Esophagus (tissue), 2 donors: ENCODE data around the gene ZNG1A. TPM values are rescaled to one million over a fixed set of nuclear protein-coding genes. Genes with fewer than 3 reads are reported as not detected.
"Not testable (repeated sequence)": the region's sequence is repeated elsewhere in the genome, so short reads cannot be mapped to it uniquely, and the experiment has no call there.

Experiments
- H3K27ac ChIP-seq, 2 donors: one replicate each; pipeline ENCODE4 v1.5.1; 2013; ENCODE audit warnings: low read depth in 2 of 2, mild to moderate bottlenecking in 2 of 2, inconsistent platforms in 1 of 2, low read length in 1 of 2, moderate library complexity in 1 of 2
- H3K27me3 ChIP-seq, 2 donors: one replicate each; pipeline ENCODE4 v1.6.1; 2013; ENCODE audit warnings: low read length in 2 of 2, control low read depth in 1 of 2, mild to moderate bottlenecking in 1 of 2; ENCODE audit not compliant: insufficient read depth in 2 of 2, control insufficient read depth in 1 of 2
- H3K36me3 ChIP-seq, 2 donors: one replicate each; pipeline ENCODE4 v1.6.1; 2013; ENCODE audit warnings: low read length in 1 of 2; ENCODE audit not compliant: control insufficient read depth in 2 of 2, insufficient read depth in 2 of 2
- H3K4me1 ChIP-seq, 2 donors: one replicate each; pipeline ENCODE4 v1.6.1; 2013; ENCODE audit warnings: low read length in 1 of 2; ENCODE audit not compliant: control insufficient read depth in 2 of 2, insufficient read depth in 2 of 2
- H3K4me3 ChIP-seq, 2 donors: one replicate each; pipeline ENCODE4 v1.5.1; 2013; ENCODE audit warnings: low read length in 2 of 2, mild to moderate bottlenecking in 2 of 2, low read depth in 1 of 2, moderate library complexity in 1 of 2
- H3K9me3 ChIP-seq, 2 donors: one replicate each; pipeline ENCODE4 v1.6.1; 2013; ENCODE audit warnings: mild to moderate bottlenecking in 2 of 2, low read depth in 1 of 2, low read length in 1 of 2, moderate library complexity in 1 of 2; ENCODE audit not compliant: control insufficient read depth in 2 of 2, insufficient read depth in 1 of 2
- WGBS, 2 donors: extraction: QIAGEN DNeasy Blood & Tissue Kit; methylation state at CpG; one replicate each; pipeline ENCODE4 v1.1.7; 2013; 5-methylcytosine and 5-hydroxymethylcytosine counted together
- polyA plus RNA-seq, 2 donors: library from polyadenylated mRNA; stranded (reverse); fragments of 200-250 nt; gene quantifications; one replicate each; pipeline ENCODE4 v1.2.3, GENCODE V29; 2013
- donor health status: healthy with polysubstance abuse.
- donor health status: Bipolar disorder and iron deficiency.

ZNG1A gene
- polyA plus RNA-seq, 2 donors: 24.7 to 33.6 TPM

- H3K27me3 ChIP-seq, H3K4me1 ChIP-seq, H3K27ac ChIP-seq, H3K4me3 ChIP-seq, H3K36me3 ChIP-seq, H3K9me3 ChIP-seq: not testable (repeated sequence)
- 81 to 85% methylated on average over 8 of the region's 8 CpGs for WGBS, 2 donors
These were observed 72.9 kb downstream of the ZNG1A start for GRCh38 chr9:105991-106390.

GRCh38 chr9:100430-100829 is 78.4 kb downstream of the ZNG1A start:
- not testable (repeated sequence) for H3K4me3 ChIP-seq, H3K27me3 ChIP-seq, H3K36me3 ChIP-seq, H3K4me1 ChIP-seq, H3K9me3 ChIP-seq, H3K27ac ChIP-seq
- 86 to 90% methylated on average over 9 of the region's 9 CpGs for WGBS, 2 donors

- H3K9me3 ChIP-seq, H3K4me3 ChIP-seq, H3K27ac ChIP-seq, H3K4me1 ChIP-seq, H3K36me3 ChIP-seq, H3K27me3 ChIP-seq: not testable (repeated sequence)
- WGBS, 2 donors: 84 to 87% methylated on average over 6 of the region's 6 CpGs
These were observed 79.0 kb downstream of the ZNG1A start for GRCh38 chr9:99867-100266.

GRCh38 chr9:98775-99174 is 80.1 kb downstream of the ZNG1A start:
- not testable (repeated sequence) for H3K27ac ChIP-seq, H3K4me1 ChIP-seq, H3K27me3 ChIP-seq, H3K4me3 ChIP-seq, H3K9me3 ChIP-seq, H3K36me3 ChIP-seq
- 68 to 86% methylated on average over 2 to 3 of the region's 3 CpGs for WGBS, 2 donors

GRCh38 chr9:94992-95391 is 83.9 kb downstream of the ZNG1A start:
- not testable (repeated sequence) for H3K4me3 ChIP-seq, H3K4me1 ChIP-seq, H3K9me3 ChIP-seq, H3K27ac ChIP-seq, H3K27me3 ChIP-seq, H3K36me3 ChIP-seq
- WGBS, 2 donors: 57 to 61% methylated on average over 4 of the region's 4 CpGs

GRCh38 chr9:94323-94722 is 84.5 kb downstream of the ZNG1A start:
- not testable (repeated sequence) for H3K27ac ChIP-seq, H3K27me3 ChIP-seq, H3K36me3 ChIP-seq, H3K4me1 ChIP-seq, H3K4me3 ChIP-seq, H3K9me3 ChIP-seq
- whole genome bisulfite sequencing, 2 donors: 54 to 58% methylated on average over 4 of the region's 5 CpGs

GRCh38 chr9:93909-94308 is 84.9 kb downstream of the ZNG1A start:
- H3K27me3 ChIP-seq, H3K9me3 ChIP-seq, H3K36me3 ChIP-seq, H3K4me1 ChIP-seq, H3K27ac ChIP-seq, H3K4me3 ChIP-seq: not testable (repeated sequence)
- WGBS, 2 donors: 86 to 90% methylated on average over 4 of the region's 5 CpGs

- H3K9me3 ChIP-seq, H3K27me3 ChIP-seq, H3K4me1 ChIP-seq, H3K27ac ChIP-seq, H3K36me3 ChIP-seq, H3K4me3 ChIP-seq: not testable (repeated sequence)
- WGBS, 2 donors: 60 to 61% methylated on average over 1 of the region's 1 CpG
These were observed 88.0 kb downstream of the ZNG1A start for GRCh38 chr9:90851-91250.

- not testable (repeated sequence) for H3K27me3 ChIP-seq, H3K4me3 ChIP-seq, H3K4me1 ChIP-seq, H3K36me3 ChIP-seq, H3K27ac ChIP-seq, H3K9me3 ChIP-seq
- 11 to 16% methylated on average over 4 to 5 of the region's 11 CpGs for WGBS, 2 donors
These were observed 90.3 kb downstream of the ZNG1A start for GRCh38 chr9:88396-89037.

- not testable (repeated sequence) for H3K36me3 ChIP-seq, H3K27me3 ChIP-seq
- 42 to 55% methylated on average over 4 to 6 of the region's 6 CpGs for WGBS, 2 donors
These were observed 91.0 kb downstream of the ZNG1A start for GRCh38 chr9:87860-88259.

More at GRCh38 chr9:87860-88259, 91.0 kb downstream of the ZNG1A start:
- not testable (repeated sequence) for H3K27ac ChIP-seq, H3K4me1 ChIP-seq, H3K4me3 ChIP-seq, H3K9me3 ChIP-seq
